SK-N-SH (cell line): ENCODE measurements around the gene LOXL4. TPM values are rescaled to one million over a fixed set of nuclear protein-coding genes. Genes with fewer than 3 reads are reported as not detected.
A peak's percentile ranks its signal among the peaks of the same experiment; 100 is the strongest.

ENCODE experiments used
- CTCF ChIA-PET: fragments of 300-600, 350-600 bp; formaldehyde crosslinking; extraction: SDS; loops from one replicate; lab custom pipeline; 2021; lab: Yijun Ruan, JAX
- POLR2A ChIA-PET: fragments of 350-600 bp; sonication (Branson Sonifier 250); formaldehyde crosslinking; extraction: SDS; loops from one replicate; lab custom pipeline; 2020; ENCODE audit warnings: antibody characterized with exemption, inconsistent platforms; lab: Yijun Ruan, JAX
- DNase-seq: peaks from one replicate; pipeline ENCODE4 v3.0.0; 2012
- H2AFZ ChIP-seq: fragments of 200-600 bp; sonication (generic); 2 replicates; pipeline ENCODE4 v1.8.1; 2016; ENCODE audit warnings: antibody characterized with exemption, mild to moderate bottlenecking, low read depth
- H3F3A ChIP-seq: fragments of 200-600 bp; sonication (generic); replicated peaks from 2 replicates; pipeline ENCODE3; 2016; ENCODE audit warnings: antibody characterized with exemption, mild to moderate bottlenecking; ENCODE audit not compliant: insufficient read depth
- H3K27ac ChIP-seq, 2 experiments: fragments of 200-500 bp in 1 of 2; fragments of 200-600 bp in 1 of 2; sonication (Bioruptor generic) in 1 of 2; sonication (generic), shearing (Covaris generic) in 1 of 2; 2 replicates each; pipeline versions ENCODE4 v1.5.1 to v1.6.1; 2014 to 2016; ENCODE audit warnings: low read depth in 2 of 2, inconsistent platforms in 1 of 2, low read length in 1 of 2, mild to moderate bottlenecking in 1 of 2, mixed read lengths in 1 of 2
- H3K27me3 ChIP-seq: fragments of 200-600 bp; sonication (generic), shearing (Covaris generic); 2 replicates; pipeline ENCODE4 v1.6.1; 2016; ENCODE audit warnings: mixed run types; ENCODE audit not compliant: insufficient read depth
- H3K36me3 ChIP-seq, 2 experiments: fragments of 200-500 bp in 1 of 2; fragments of 200-600 bp in 1 of 2; sonication (Bioruptor generic) in 1 of 2; sonication (generic) in 1 of 2; replicated peaks in 1 of 2; 2 replicates each; pipeline versions ENCODE3 to v1.5.1; 2014 to 2016; ENCODE audit warnings: low read length in 1 of 2, mild to moderate bottlenecking in 1 of 2; ENCODE audit not compliant: insufficient read depth in 2 of 2, control insufficient read depth in 1 of 2
- H3K4me1 ChIP-seq, 2 experiments: fragments of 200-500 bp in 1 of 2; fragments of 200-600 bp in 1 of 2; sonication (Bioruptor generic) in 1 of 2; sonication (generic), shearing (Covaris generic) in 1 of 2; 2 replicates each; pipeline versions ENCODE4 v1.5.1 to v1.6.1; 2014 to 2016; ENCODE audit warnings: low read depth in 1 of 2, low read length in 1 of 2, mixed run types in 1 of 2; ENCODE audit not compliant: insufficient read depth in 2 of 2, control insufficient read depth in 1 of 2
- H3K4me2 ChIP-seq: fragments of 200-600 bp; sonication (generic), shearing (Covaris generic); 2 replicates; pipeline ENCODE4 v1.6.1; 2017; ENCODE audit warnings: mixed run types
- H3K4me3 ChIP-seq, 2 experiments: fragments of 200-500 bp in 1 of 2; fragments of 200-600 bp in 1 of 2; sonication (Bioruptor generic) in 1 of 2; sonication (generic), shearing (Covaris generic) in 1 of 2; 2 replicates each; pipeline versions ENCODE4 v1.5.1 to v1.8.1; 2014 to 2016; ENCODE audit warnings: low read depth in 2 of 2, inconsistent platforms in 1 of 2, low read length in 1 of 2, mild to moderate bottlenecking in 1 of 2, mixed read lengths in 1 of 2, moderate library complexity in 1 of 2
- H3K79me2 ChIP-seq: fragments of 200-600 bp; sonication (generic); 2 replicates; pipeline ENCODE4 v1.8.1; 2017; ENCODE audit warnings: mild to moderate bottlenecking; ENCODE audit not compliant: insufficient read depth
- H3K9ac ChIP-seq: fragments of 200-600 bp; sonication (generic); 2 replicates; pipeline ENCODE4 v1.6.1; 2017; ENCODE audit warnings: mixed run types
- H3K9me2 ChIP-seq: fragments of 200-600 bp; sonication (generic); 2 replicates; pipeline ENCODE4 v1.6.1; 2017; ENCODE audit warnings: mixed run types
- H3K9me3 ChIP-seq: fragments of 200-600 bp; sonication (generic); 2 replicates; pipeline ENCODE4 v1.6.1; 2017; ENCODE audit warnings: mixed run types, mild to moderate bottlenecking, moderate library complexity
- H4K20me1 ChIP-seq: fragments of 200-600 bp; sonication (generic); 2 replicates; pipeline ENCODE4 v1.6.1; 2017; ENCODE audit warnings: mild to moderate bottlenecking, mixed run types; ENCODE audit not compliant: insufficient read depth
- CHD2 ChIP-seq: fragments of 150-350 bp; IDR thresholded peaks from 2 replicates; pipeline ENCODE4 v1.6.1; 2018; ENCODE audit warnings: low read length; ENCODE audit not compliant: partially characterized antibody
- CTCF ChIP-seq: fragments of 200-600 bp; sonication (generic); IDR thresholded peaks from 2 replicates; pipeline ENCODE4 v1.6.1; 2017; ENCODE audit warnings: antibody characterized with exemption, mild to moderate bottlenecking, moderate library complexity
- EZH2phosphoT487 ChIP-seq: fragments of 200-600 bp; sonication (generic); IDR thresholded peaks from 2 replicates; pipeline ENCODE4 v1.6.1; 2017; ENCODE audit warnings: low read depth, mixed run types, mild to moderate bottlenecking, antibody characterized with exemption, moderate library complexity, borderline replicate concordance
- FOXM1 ChIP-seq: IDR thresholded peaks from 2 replicates; pipeline ENCODE4 v1.4.0; 2012; ENCODE audit warnings: low read depth, mild to moderate bottlenecking
- GABPA ChIP-seq: IDR thresholded peaks from 2 replicates; pipeline ENCODE4 v1.4.0; 2012; ENCODE audit warnings: low read depth, mild to moderate bottlenecking
- GATA2 ChIP-seq: sonication (generic); formaldehyde crosslinking; IDR thresholded peaks from 2 replicates; pipeline ENCODE4 v1.5.0; 2020; ENCODE audit warnings: mild to moderate bottlenecking, missing genetic modification reagents
- IRF3 ChIP-seq: fragments of 150-350 bp; IDR thresholded peaks from 2 replicates; pipeline ENCODE4 v1.6.1; 2016; ENCODE audit warnings: mild to moderate bottlenecking, low read depth, low read length
- JUND ChIP-seq: IDR thresholded peaks from 2 replicates; pipeline ENCODE4 v1.4.0; 2012
- MEF2A ChIP-seq: IDR thresholded peaks from 2 replicates; pipeline ENCODE4 v1.4.0; 2012; ENCODE audit warnings: low read depth, borderline replicate concordance
- NRF1 ChIP-seq: IDR thresholded peaks from 2 replicates; pipeline ENCODE4 v1.6.1; 2012; ENCODE audit warnings: low read depth, mild to moderate bottlenecking, low read length
- PBX3 ChIP-seq: IDR thresholded peaks from 2 replicates; pipeline ENCODE4; 2012
- POLR2AphosphoS5 ChIP-seq: IDR thresholded peaks from 2 replicates; pipeline ENCODE4 v1.6.1; 2012; ENCODE audit warnings: low read depth, low read length
- SIN3A ChIP-seq: IDR thresholded peaks from 2 replicates; pipeline ENCODE4 v1.6.1; 2012; ENCODE audit warnings: low read depth, mild to moderate bottlenecking, low read length, moderate library complexity, borderline replicate concordance
- SMC3 ChIP-seq: IDR thresholded peaks from 2 replicates; pipeline ENCODE4 v1.6.1; 2012; ENCODE audit warnings: low read depth, low read length, improper control_type of control experiment
- TAF1 ChIP-seq: IDR thresholded peaks from 2 replicates; pipeline ENCODE4 v1.6.1; 2012; ENCODE audit warnings: low read depth, mild to moderate bottlenecking, low read length, moderate library complexity, borderline replicate concordance
- TCF12 ChIP-seq: IDR thresholded peaks from 2 replicates; pipeline ENCODE4 v1.4.0; 2012
- TEAD4 ChIP-seq: IDR thresholded peaks from 2 replicates; pipeline ENCODE4 v1.4.0; 2012; ENCODE audit warnings: mild to moderate bottlenecking, borderline replicate concordance; ENCODE audit not compliant: insufficient read depth
- YY1 ChIP-seq: IDR thresholded peaks from 2 replicates; pipeline ENCODE4 v1.4.0; 2012; ENCODE audit warnings: low read depth, mild to moderate bottlenecking
- ZBTB33 ChIP-seq: IDR thresholded peaks from 2 replicates; pipeline ENCODE4 v1.4.0; 2012; ENCODE audit warnings: low read depth, borderline replicate concordance
- WGBS: methylation state at CpG from one replicate; pipeline ENCODE4 v1.1.6; 2017; ENCODE audit warnings: low lambda C conversion rate; 5-methylcytosine and 5-hydroxymethylcytosine counted together
- polyA plus RNA-seq, 3 experiments: library from polyadenylated mRNA; depleted of rRNA; stranded (reverse); fragments of >200 nt; gene quantifications; 2 replicates each; pipeline ENCODE4 v1.2.3, GENCODE V29; 2012
- TF ChIP-seq, protein P1 (sequence below): IDR thresholded peaks from 2 replicates; pipeline ENCODE4 v1.4.0; 2012; ENCODE audit warnings: low read depth
- TF ChIP-seq, protein P2 (sequence below): fragments of 150-350 bp; IDR thresholded peaks from 2 replicates; pipeline ENCODE4 v1.6.1; 2017; ENCODE audit warnings: antibody characterized with exemption, low read length, low read depth, borderline replicate concordance

Gene LOXL4
- polyA plus RNA-seq, 1 of the 3 experiments (the other 2 are of a cell fraction) = 1.7 TPM

DNA sequence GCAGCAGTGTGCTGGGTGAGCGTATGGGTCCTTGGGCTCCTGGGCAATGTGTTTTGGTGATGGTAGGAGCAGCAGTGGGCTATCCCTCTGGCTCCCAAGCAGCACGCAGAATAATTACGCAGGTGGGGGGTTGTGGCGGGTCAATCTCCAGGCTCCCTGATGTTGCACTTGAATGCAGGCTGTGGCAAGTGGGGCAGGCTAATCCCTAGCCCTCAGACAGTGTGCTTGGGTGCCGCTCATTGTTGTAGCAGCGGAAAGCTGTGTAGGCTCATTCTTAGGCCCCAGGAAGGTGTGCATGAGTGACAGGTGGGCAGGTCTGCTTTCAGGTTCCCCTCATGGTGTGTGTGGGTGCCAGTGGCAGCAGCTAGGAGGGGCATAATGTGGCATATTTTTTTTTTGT, 44.1 kb downstream of the LOXL4 start:
- Histone ChIP-seq H3K36me3 (peaks cover 0 to 13% of the 10 kb centered on the region in 2 experiments), H3K4me2 (no peak overlapping the region), H3K4me3 (no peak overlapping the region), H2AFZ (no peak overlapping the region), H3K4me1 (peaks cover 5 to 15% of the 10 kb centered on the region in 2 experiments; a peak in 3 of 4 replicates), H3F3A (peaks cover 8% of the 10 kb centered on the region), H4K20me1 (peaks cover 17% of the 10 kb centered on the region), H3K9me3 (peaks cover 23% of the 10 kb centered on the region; the same call in 1 of the 2 replicates), H3K27ac (peak overlapping the region in 1 of 2 experiments; percentile 51; a peak in 1 of 4 replicates), H3K9me2 (no peaks in the 10 kb centered on the region), H3K27me3 (no peaks in the 10 kb centered on the region), H3K79me2 (peaks cover 72% of the 10 kb centered on the region), H3K9ac (no peak overlapping the region)
- no peak for DNase-seq
- CTCF ChIA-PET = no interaction called here
- POLR2A ChIA-PET = no interaction called here
- TF ChIP-seq GATA2 (CRISPR knock-in tag) (no peak), ZBTB33 (no peak), TCF12 (no peak), TEAD4 (no peak), EZH2phosphoT487 (no peak), JUND (no peak), POLR2AphosphoS5 (no peak), CHD2 (no peak), FOXM1 (no peak), SMC3 (no peak), GABPA (no peak), SIN3A (no peak), MEF2A (no peak), NRF1 (no peak), YY1 (no peak), TAF1 (no peak)
- TF ChIP-seq, protein P1, sequence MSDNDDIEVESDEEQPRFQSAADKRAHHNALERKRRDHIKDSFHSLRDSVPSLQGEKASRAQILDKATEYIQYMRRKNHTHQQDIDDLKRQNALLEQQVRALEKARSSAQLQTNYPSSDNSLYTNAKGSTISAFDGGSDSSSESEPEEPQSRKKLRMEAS = no peak
- 100% methylated on average over 6 of the region's 6 CpGs for WGBS

DNA sequence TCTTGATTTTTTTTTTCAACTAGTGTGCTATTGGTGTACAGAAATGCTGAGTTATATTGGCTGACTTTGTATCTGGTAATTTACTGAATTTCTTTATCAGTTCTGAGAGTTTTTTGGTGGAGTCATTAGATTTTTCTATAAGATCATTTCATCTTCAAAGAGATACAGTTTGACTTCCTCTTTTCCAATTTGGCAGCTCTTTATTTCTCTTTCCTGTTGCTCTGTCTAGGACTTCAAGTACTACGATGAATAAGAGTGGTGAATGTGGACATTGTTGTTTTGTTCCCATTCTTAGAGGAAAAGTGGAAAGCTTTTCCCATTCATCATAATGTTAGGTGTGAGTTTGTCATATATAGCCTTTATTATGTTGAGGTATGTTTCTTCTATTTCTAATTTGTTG, 50.2 kb downstream of the LOXL4 start:
- H3F3A ChIP-seq = no peaks in the 10 kb centered on the region
- no peak for DNase-seq
- no peaks in the 10 kb centered on the region for H3K9me2 ChIP-seq
- H3K9ac ChIP-seq = no peak overlapping the region
- 93% methylated on average over 1 of the region's 1 CpG for WGBS
- H3K79me2 ChIP-seq = peaks cover 37% of the 10 kb centered on the region
- 0 out of 2 replicates have a peak, but pooled peaks cover 4% of the 10 kb centered on the region for H4K20me1 ChIP-seq
- H3K27ac ChIP-seq = no peak overlapping the region
- 0 out of 2 replicates have a peak, but pooled peaks cover 11% of the 10 kb centered on the region for H3K9me3 ChIP-seq
- H3K36me3 ChIP-seq = peaks cover 0 to 18% of the 10 kb centered on the region in 2 experiments
- no peak overlapping the region for H3K4me3 ChIP-seq
- CTCF ChIA-PET = no interaction called here
- no peaks in the 10 kb centered on the region for H3K27me3 ChIP-seq
- no peak overlapping the region for H3K4me2 ChIP-seq
- POLR2A ChIA-PET = no interaction called here
- H2AFZ ChIP-seq = no peak overlapping the region
- no peaks in the 10 kb centered on the region for H3K4me1 ChIP-seq
- no peak for TF ChIP-seq CTCF
- no peak for TF ChIP-seq TCF12
- no peak for TF ChIP-seq MEF2A
- TF ChIP-seq PBX3 = no peak
- no peak for TF ChIP-seq SIN3A
- TF ChIP-seq CHD2 = no peak
- TF ChIP-seq TEAD4 = no peak
- no peak for TF ChIP-seq POLR2AphosphoS5
- no peak for TF ChIP-seq IRF3
- TF ChIP-seq, protein P2, sequence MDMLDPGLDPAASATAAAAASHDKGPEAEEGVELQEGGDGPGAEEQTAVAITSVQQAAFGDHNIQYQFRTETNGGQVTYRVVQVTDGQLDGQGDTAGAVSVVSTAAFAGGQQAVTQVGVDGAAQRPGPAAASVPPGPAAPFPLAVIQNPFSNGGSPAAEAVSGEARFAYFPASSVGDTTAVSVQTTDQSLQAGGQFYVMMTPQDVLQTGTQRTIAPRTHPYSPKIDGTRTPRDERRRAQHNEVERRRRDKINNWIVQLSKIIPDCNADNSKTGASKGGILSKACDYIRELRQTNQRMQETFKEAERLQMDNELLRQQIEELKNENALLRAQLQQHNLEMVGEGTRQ = no peak
- TF ChIP-seq FOXM1 = no peak
